Endothelial cell of umbilical vein (primary cell): ENCODE results near the gene FAM222A. TPM values are rescaled to one million over a fixed set of nuclear protein-coding genes. Genes with fewer than 3 reads are reported as not detected.

Experiments used
- BruUV-seq: library from RNA; stranded (reverse); fragments of 400-500 nt; replicated peaks from 2 replicates; lab custom pipeline; 2021; lab: Mats Ljungman, UMichigan
- CTCF ChIA-PET: fragments of 300-600, 350-600 bp; sonication (Branson Sonifier 250); formaldehyde crosslinking; loops from one replicate; lab custom pipeline; 2021; ENCODE audit warnings: antibody characterized with exemption, inconsistent platforms; lab: Charles Lee
- POLR2A ChIA-PET: fragments of 300-600, 350-600 bp; sonication (Branson Sonifier 250); formaldehyde crosslinking; loops from one replicate; lab custom pipeline; 2021; ENCODE audit warnings: antibody characterized with exemption, inconsistent platforms; lab: Charles Lee
- DNase-seq: peaks from one replicate; pipeline ENCODE4 v3.0.0-alpha.2; 2011; ENCODE audit warnings: low read depth, low spot score
- FAIRE-seq: peaks from 2 replicates; lab custom pipeline; 2011; peaks lifted over from hg19 to GRCh38; lab: Jason Lieb, UNC
- H2AFZ ChIP-seq: 2 replicates; pipeline ENCODE4 v1.6.0; 2012; ENCODE audit warnings: low read depth, low read length, control low read depth, inconsistent platforms
- H3K27ac ChIP-seq: 2 replicates; pipeline ENCODE4 v1.5.1; 2011; ENCODE audit warnings: low read depth, mild to moderate bottlenecking, control low read depth, low read length, moderate library complexity; ENCODE audit not compliant: insufficient read depth
- H3K27me3 ChIP-seq, 2 experiments: 2 replicates each; pipeline versions ENCODE4 v1.6.0 to v1.6.1; 2011; ENCODE audit warnings: low read length in 2 of 2, mixed read lengths in 1 of 2; ENCODE audit not compliant: control insufficient read depth in 2 of 2, insufficient read depth in 2 of 2
- H3K36me3 ChIP-seq, 2 experiments: 2 replicates in 1 of 2; 3 replicates in 1 of 2; pipeline ENCODE4 v1.5.1; 2011; ENCODE audit warnings: low read length in 2 of 2, mild to moderate bottlenecking in 1 of 2, moderate library complexity in 1 of 2; ENCODE audit not compliant: control insufficient read depth in 2 of 2, insufficient read depth in 2 of 2; ENCODE audit errors: extremely low read depth in 1 of 2
- H3K4me1 ChIP-seq: 3 replicates; pipeline ENCODE4 v1.5.1; 2011; ENCODE audit warnings: mild to moderate bottlenecking, low read length; ENCODE audit not compliant: control insufficient read depth, insufficient read depth; ENCODE audit errors: extremely low read depth
- H3K4me2 ChIP-seq: 2 replicates; pipeline ENCODE4 v1.6.1; 2011; ENCODE audit warnings: low read length, control low read depth, mixed read lengths; ENCODE audit not compliant: insufficient read depth
- H3K4me3 ChIP-seq, 3 experiments: fragments of 200-600 bp in 1 of 3; sonication (generic), shearing (Covaris generic) in 1 of 3; replicated peaks in 1 of 3; 2 replicates each; pipeline ENCODE4 v1.5.1; 2011 to 2016; ENCODE audit warnings: control low read depth in 3 of 3, low read length in 3 of 3, mild to moderate bottlenecking in 2 of 3, inconsistent platforms in 1 of 3, low read depth in 1 of 3, moderate library complexity in 1 of 3; ENCODE audit not compliant: insufficient read depth in 1 of 3
- H3K79me2 ChIP-seq: 2 replicates; pipeline ENCODE4 v1.6.0; 2012; ENCODE audit warnings: low read length, inconsistent platforms; ENCODE audit not compliant: control insufficient read depth, insufficient read depth
- H3K9ac ChIP-seq: replicated peaks from 2 replicates; pipeline ENCODE3; 2011; ENCODE audit warnings: low read length, control low read depth; ENCODE audit not compliant: insufficient read depth; ENCODE audit errors: extremely low read depth
- H3K9me1 ChIP-seq: replicated peaks from 3 replicates; pipeline ENCODE4 v1.6.0; 2011; ENCODE audit warnings: mild to moderate bottlenecking, low read length; ENCODE audit not compliant: control insufficient read depth, insufficient read depth; ENCODE audit errors: extremely low read depth
- H3K9me3 ChIP-seq: replicated peaks from 2 replicates; pipeline ENCODE4 v1.5.1; 2012; ENCODE audit warnings: low read length, inconsistent platforms; ENCODE audit not compliant: control insufficient read depth, insufficient read depth
- H4K20me1 ChIP-seq: replicated peaks from 2 replicates; pipeline ENCODE3; 2011; ENCODE audit warnings: mild to moderate bottlenecking, low read length; ENCODE audit not compliant: control insufficient read depth, insufficient read depth; ENCODE audit errors: extremely low read depth
- CTCF ChIP-seq, 2 donors: IDR thresholded peaks; 1 replicate in 1 of 2; 2 replicates in 1 of 2; pipeline ENCODE4 v1.5.1; 2011; ENCODE audit warnings: low read length in 2 of 2, mild to moderate bottlenecking in 2 of 2, moderate library complexity in 2 of 2, control low read depth in 1 of 2, inconsistent platforms in 1 of 2, low read depth in 1 of 2; ENCODE audit not compliant: insufficient read depth in 1 of 2; ENCODE audit errors: extremely low read depth in 1 of 2
- EZH2 ChIP-seq: IDR thresholded peaks from 2 replicates; pipeline ENCODE4 v1.6.1; 2012; ENCODE audit warnings: borderline replicate concordance, low read depth, mild to moderate bottlenecking, moderate library complexity, low read length, inconsistent platforms; ENCODE audit not compliant: severe bottlenecking
- FOS ChIP-seq: IDR thresholded peaks from 2 replicates; pipeline ENCODE4 v1.6.1; 2011; ENCODE audit warnings: mild to moderate bottlenecking, low read length, moderate library complexity, borderline replicate concordance; ENCODE audit not compliant: insufficient read depth
- GATA2 ChIP-seq: IDR thresholded peaks from 2 replicates; pipeline ENCODE4 v1.7.0; 2011; ENCODE audit warnings: low read depth, mild to moderate bottlenecking, moderate library complexity, mixed read lengths, low read length; ENCODE audit not compliant: insufficient read length, insufficient read depth
- JUN ChIP-seq: IDR thresholded peaks from 2 replicates; pipeline ENCODE4 v1.6.1; 2011; ENCODE audit warnings: borderline replicate concordance, low read depth; ENCODE audit not compliant: insufficient read length, insufficient read depth
- MAX ChIP-seq: IDR thresholded peaks from 2 replicates; pipeline ENCODE4 v1.6.1; 2011; ENCODE audit not compliant: insufficient read depth, insufficient read length
- MYC ChIP-seq: IDR thresholded peaks from one replicate; pipeline ENCODE4 v1.6.1; 2011; ENCODE audit warnings: mild to moderate bottlenecking, low read depth, low read length
- POLR2A ChIP-seq: IDR thresholded peaks from 2 replicates; pipeline ENCODE4 v1.6.1; 2012; ENCODE audit warnings: low read depth, mild to moderate bottlenecking, control low read depth, low read length
- POLR2AphosphoS5 ChIP-seq: IDR thresholded peaks from 2 replicates; pipeline ENCODE4 v1.6.1; 2012; ENCODE audit warnings: low read depth, mild to moderate bottlenecking, control low read depth, low read length, moderate library complexity; ENCODE audit not compliant: insufficient read depth
- dilution Hi-C: fragments of 300-500 bp; cut with MboI; formaldehyde crosslinking; loops from one replicate; pipeline ENCODE4 v1.15.0; 2019; ENCODE audit warnings: low sequenced_read_pairs; ENCODE audit not compliant: extremely low pct_ligation_motif_present
- intact Hi-C: fragments of 100-400 bp; cut with micrococcal nuclease; formaldehyde crosslinking; loops from one replicate; pipeline ENCODE4 v1.10.0; 2022
- polyA plus RNA-seq, 4 experiments: library from polyadenylated mRNA; depleted of rRNA in 3 of 4; stranded (reverse) in 3 of 4; unstranded in 1 of 4; fragments of >200 nt; gene quantifications; 2 replicates each; pipeline versions ENCODE4 v1.2.1 to v1.2.3, GENCODE V29; 2011 to 2012; ENCODE audit warnings: missing spikeins in 1 of 4
- total RNA-seq: library from RNA; stranded (reverse); gene quantifications from 2 replicates; pipeline ENCODE4 v1.2.3, GENCODE V29; 2021

Gene FAM222A
- total and polyA plus RNA-seq, 2 donors (not counting 3 experiments of a cell fraction or from before 2014, with no cell fraction given) = 0.62 to 1.7 TPM

- H3K4me1 ChIP-seq = no peaks in the 10 kb centered on the region
- intact Hi-C loops = no loop called here
- no TSS peak for BruUV-seq
These were observed 47.6 kb downstream of the FAM222A start for GRCh38 chr12:109760930-109761921.

DNA sequence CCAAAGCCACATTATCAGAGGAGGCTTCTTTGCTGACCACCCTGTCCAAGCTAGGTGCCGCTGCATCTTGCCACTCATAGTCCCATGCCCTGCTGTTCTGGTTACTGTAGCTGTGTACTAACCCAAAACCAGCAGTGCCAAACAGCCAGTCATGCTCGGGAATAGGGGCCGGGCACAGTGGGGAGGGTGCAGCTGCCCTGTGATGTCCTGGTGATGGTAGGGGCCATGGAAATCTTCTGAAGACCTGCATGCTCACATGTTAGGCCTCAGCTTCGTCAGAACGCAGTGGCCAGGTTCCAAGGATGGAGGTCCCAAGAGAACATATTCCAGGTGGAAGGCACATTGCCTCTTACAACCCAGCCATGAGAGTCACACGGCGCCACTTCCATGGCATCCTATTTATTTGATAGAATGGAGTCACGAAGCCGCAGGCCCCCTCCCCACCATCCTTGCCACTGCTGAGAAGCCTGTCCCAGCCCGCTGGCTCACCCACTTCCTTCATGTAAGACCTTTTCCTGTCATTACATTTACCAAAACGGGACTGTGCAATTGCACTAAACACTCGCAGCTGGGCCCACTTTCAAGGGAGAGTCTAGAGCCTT lies 48.5 kb downstream of the FAM222A start:
- Histone ChIP-seq H3K36me3 (no peaks in the 10 kb centered on the region), H4K20me1 (no peaks in the 10 kb centered on the region), H3K27me3 (no peaks in the 10 kb centered on the region), H2AFZ (no peak overlapping the region), H3K4me2 (no peak overlapping the region), H3K4me1 (no peaks in the 10 kb centered on the region), H3K9me3 (no peaks in the 10 kb centered on the region), H3K9me1 (no peaks in the 10 kb centered on the region), H3K27ac (no peak overlapping the region), H3K9ac (no peak overlapping the region), H3K79me2 (no peaks in the 10 kb centered on the region), H3K4me3 (no peak overlapping the region)
- TF ChIP-seq FOS = no peak
- no peak for TF ChIP-seq CTCF (IDR thresholded peaks at IDR 0.05; ENCODE audit: extremely low read depth in 1 of 2, insufficient read depth in 1 of 2, low read depth in 1 of 2, low read length in 2 of 2)
- no peak for TF ChIP-seq GATA2
- TF ChIP-seq MAX = no peak
- TF ChIP-seq MYC = no peak
- TF ChIP-seq JUN = no peak
- no peak for TF ChIP-seq POLR2A
- TF ChIP-seq EZH2 = no peak
- TF ChIP-seq POLR2AphosphoS5 = no peak
- BruUV-seq = no TSS peak
- FAIRE-seq (no peak), DNase-seq (no peak)
- CTCF ChIA-PET = interaction anchor here (0.9 to 1.2 kb wide), 2 partner anchors 9 to 13 kb away, joined by 3 to 4 read pairs; no protein-coding TSS in a partner anchor
- intact Hi-C loops = no loop called here
- POLR2A ChIA-PET = interaction anchor here (0.6 kb wide), 1 partner anchor 139 kb away, joined by 5 read pairs; no protein-coding TSS in a partner anchor
- dilution Hi-C loops = no loop called here

More at GRCh38 chr12:109760930-109761921, 47.6 kb downstream of the FAM222A start:
- no peak overlapping the region for H3K4me3 ChIP-seq
- TF ChIP-seq MAX (no peak), POLR2AphosphoS5 (no peak), GATA2 (no peak)
- H3K4me2 ChIP-seq = no peak overlapping the region
- no peaks in the 10 kb centered on the region for H3K79me2 ChIP-seq
- no peaks in the 10 kb centered on the region for H3K36me3 ChIP-seq
- DNase-seq (no peak), FAIRE-seq (no peak)
- H3K27ac ChIP-seq = no peak overlapping the region
- H3K9ac ChIP-seq = no peak overlapping the region
- dilution Hi-C loops = no loop called here
- no peaks in the 10 kb centered on the region for H3K9me3 ChIP-seq
- no peaks in the 10 kb centered on the region for H3K9me1 ChIP-seq
- ChIA-PET POLR2A (no interaction called here), CTCF (interaction anchor here (0.6 to 1.0 kb wide), 3 partner anchors 14 to 333 kb away, joined by 3 to 4 read pairs (median 4); no protein-coding TSS in a partner anchor)
- no peaks in the 10 kb centered on the region for H4K20me1 ChIP-seq
- H3K27me3 ChIP-seq = no peaks in the 10 kb centered on the region
- H2AFZ ChIP-seq = no peak overlapping the region
